GM19397 (cell line): Measurements from ENCODE around the gene MBOAT2.
A peak's percentile ranks its signal among the peaks of the same experiment; 100 is the strongest.

Source experiments
- ATAC-seq: cut with Tn5 transposase; IDR thresholded peaks from one replicate; pipeline ENCODE4 v1.9.1; 2021; ENCODE audit warnings: mild to moderate bottlenecking, moderate library complexity; ENCODE audit not compliant: unreplicated experiment

The MBOAT2 gene

DNA sequence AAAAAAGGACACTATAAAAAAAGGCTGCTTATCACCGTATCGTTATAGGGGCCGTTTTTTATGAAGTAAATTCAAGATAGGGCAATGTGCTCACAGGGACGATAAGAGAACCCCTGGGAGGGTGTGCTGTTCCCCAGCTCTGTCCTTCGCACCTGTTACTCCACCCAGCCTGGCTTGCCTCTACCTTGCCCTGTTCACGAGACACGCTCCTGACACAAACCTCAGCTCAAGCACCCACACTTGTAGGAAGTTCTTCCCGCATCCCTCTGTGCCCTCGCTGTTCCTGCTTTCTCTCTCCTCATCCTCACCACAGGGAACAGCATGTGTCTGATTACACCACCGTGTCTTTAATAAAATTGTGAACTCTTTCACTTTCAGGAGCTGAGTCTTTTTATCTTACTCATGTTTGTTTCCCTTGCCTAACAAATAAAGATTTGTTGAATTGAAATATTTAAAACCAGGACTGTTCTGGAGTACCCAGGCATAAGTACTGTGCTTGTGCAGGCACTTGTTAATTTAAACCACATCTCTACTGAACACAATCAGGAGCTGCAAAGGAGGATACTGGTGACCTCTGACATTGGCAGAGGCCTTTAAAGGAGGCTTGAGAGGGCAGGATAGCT lies 140.0 kb downstream of the MBOAT2 start:
- ATAC-seq: no peak

DNA sequence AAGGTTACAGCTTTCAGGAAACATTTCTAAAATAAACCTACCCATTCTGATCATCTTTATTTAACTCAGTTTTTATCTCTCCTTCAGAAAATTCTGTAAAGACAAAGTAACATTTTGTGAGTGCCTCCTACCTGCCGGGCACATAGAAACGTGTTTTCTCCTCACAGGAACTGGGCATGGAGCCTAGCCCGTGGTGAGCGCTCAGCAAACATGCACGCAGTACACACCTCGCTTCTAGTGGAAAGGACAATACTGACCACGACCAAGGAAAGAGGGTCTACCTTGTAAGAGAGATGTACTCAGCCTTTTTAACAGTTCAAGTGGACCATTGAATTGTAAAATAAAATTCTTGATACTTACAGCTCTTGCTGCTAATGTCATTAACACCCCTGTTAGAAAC lies 141.3 kb downstream of the MBOAT2 start:
- ATAC-seq: no peak

DNA sequence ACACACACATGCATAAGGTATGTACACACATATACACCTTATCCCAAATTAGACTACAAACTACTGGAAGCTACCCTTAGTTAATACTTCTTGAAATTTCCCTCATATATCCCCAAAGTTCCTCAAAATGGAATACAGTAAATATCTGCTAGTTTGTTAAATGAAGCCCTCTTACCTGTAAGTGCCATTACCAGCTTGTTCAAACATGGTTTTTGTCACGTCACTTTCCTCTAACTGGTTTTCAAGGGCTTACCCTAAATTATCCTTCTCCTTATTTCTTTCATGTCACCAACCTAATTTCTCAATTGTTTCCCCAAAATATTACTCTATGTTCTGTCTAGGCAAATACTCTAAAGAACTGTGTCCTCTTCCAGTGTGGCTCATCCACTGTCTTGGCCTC lies 141.7 kb downstream of the MBOAT2 start:
- ATAC-seq: no peak

DNA sequence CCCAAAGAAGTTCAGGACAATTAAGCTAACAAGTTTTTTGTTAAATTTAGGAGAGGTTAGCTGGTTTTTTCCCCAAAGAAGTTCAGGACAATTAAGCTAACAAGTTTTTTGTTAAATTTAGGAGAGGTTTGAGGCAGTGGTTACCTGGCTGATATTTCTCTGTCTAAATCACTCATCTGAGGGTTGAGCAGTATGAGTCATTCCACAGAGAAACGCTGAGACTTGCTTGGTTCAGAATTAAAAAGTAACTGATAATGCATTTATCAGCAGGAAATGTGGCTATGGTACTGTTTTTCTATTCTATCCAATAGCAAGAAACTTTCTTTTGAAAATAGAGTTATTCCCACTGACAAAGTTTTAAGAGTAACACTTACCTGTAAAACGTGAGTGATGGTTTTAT lies 143.2 kb downstream of the MBOAT2 start:
- no peak for ATAC-seq

DNA sequence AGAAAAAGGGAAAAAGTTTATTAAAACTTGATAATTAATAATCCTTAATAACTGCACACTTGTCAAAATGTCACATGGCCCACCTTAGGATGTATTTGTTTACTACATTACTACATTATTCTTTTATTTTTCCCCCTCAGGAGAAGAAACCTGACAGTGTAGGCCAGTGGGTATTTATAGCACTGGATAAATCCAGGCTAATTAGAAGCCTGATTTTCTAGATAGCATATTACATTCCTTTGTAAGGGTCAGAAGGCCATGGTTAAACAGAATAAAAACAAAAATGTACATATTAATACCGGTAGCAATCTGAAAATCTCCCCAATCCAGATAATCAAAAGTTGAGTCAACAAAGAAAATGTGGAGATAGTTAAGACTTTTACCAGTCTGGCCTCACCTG lies 144.6 kb downstream of the MBOAT2 start:
- no peak for ATAC-seq

DNA sequence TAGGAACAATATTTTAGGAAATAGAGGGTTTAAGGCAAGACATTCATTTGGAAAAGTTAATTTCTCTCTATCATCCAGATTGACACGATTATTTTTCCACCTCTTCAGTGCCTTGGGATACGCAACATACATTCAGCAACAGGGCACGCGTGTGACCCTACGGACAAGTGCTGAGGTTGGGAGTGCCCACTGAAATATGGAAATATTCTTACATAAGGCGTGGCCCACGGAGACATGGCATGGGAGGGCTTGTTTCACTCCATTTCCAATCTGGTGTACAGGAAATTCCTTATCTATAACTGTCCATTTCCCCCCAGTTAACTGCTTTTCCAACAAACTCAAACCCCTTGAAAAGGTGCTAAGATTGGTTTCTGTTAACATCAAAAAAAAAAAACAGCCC lies 145.2 kb downstream of the MBOAT2 start:
- ATAC-seq: no peak

DNA sequence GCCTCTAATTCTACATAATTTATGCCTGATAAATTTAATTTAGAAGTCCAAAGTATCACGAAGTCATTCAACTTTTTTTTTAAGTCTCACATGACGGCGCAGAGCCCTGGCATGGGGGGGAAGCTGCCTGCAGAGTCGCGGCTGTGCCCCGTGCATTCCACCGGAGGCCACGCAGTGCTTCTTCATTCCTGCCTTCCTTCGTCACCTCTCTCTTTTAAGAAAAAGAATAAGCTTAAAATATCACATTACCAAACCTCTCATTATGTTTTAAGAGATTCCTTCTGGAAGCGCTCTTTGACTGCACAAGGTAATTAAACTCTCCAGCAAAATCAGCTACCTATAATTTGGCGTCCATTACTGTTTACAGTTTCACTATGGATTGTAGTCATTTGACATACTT lies 145.8 kb downstream of the MBOAT2 start:
- no peak for ATAC-seq

DNA sequence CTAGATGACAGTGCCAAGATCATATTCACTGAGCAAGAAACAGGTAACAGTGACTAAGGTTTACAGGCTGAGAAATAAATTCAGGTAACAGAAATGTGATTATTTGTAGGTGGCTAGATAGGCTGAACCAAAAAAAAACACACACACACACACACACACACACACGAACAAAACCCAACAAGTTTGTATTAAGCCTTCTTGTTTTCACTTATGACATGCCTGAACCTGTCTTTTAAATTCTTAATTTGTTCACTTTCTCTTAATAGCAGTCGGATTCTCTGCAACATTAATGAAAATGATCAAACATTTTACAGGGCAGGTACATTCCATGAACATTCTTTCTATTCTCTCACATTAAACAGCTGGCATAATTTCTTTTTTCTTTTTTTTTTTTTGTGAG lies 147.3 kb downstream of the MBOAT2 start:
- ATAC-seq: no peak

DNA sequence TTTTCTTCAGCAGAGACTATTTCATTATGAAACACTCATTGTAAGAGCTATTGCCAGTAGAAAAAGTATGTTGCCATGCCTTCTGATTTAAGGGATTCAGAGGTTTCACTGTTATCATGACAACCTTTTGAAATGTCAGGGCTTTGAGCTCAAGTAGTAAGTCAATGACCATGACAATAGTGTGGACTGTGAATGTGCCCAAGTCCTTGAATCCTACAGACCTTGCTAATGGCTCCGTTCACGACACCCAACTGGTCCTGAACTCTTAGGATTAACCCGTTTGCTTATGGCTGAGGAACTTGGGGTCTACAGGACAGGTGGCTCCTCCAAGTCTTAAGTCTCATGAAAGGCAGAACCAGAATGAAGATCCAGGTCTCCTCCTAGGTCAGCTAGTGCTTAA lies 148.5 kb downstream of the MBOAT2 start:
- no peak for ATAC-seq

DNA sequence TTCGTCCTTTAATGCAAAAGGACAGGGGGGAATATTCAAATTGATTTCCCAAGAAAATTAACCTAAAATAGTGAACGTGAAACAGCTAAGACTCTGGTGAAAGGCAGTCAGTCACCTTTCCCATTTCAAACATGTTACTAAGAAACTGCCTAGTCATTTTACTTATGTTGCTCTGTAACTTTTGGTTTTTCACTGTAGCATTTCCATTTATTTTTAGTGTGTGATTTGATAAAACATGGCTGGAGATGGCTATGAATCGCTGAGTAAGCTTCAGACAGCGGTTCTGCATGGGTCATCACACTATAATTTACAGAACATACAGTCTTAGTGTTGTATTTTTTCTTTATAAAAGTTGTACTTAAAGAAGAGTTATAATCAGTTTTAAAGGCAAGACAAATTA lies 150.1 kb downstream of the MBOAT2 start:
- ATAC-seq: no peak

DNA sequence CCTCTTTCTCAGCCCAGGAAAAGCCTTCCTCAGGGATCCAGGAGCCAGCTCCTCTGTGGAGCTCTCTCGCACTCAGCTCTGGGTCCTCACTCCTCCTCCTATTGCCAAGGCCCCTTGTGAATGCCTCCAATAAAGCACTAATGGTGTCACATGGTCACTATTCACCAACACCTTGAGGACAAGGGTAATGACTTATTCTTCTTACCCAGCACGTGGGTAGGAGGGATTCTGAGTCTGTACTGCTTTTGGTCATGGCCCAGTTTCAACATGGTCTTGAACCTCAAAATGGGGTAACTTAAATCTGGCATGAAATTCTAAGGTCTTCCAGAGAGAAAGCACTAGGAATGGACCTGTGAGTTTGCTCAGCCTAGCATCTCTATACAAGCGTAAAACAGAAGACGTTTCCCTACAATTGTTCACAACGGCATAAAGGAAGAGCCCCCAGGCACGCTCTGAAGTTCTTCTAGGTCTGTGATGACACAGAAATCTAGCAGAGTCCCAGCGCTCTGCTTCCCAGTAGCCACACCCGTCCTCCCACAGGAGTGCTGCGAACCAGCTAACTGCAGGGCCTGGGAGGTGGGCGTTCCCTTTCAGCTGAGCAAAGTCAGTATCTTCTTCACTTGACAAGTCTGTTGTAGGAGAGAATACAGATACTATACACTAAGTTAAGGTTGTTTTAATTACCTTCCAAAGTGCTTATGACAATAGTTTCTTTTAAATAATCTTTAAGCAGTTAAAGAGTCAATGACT lies 151.5 kb downstream of the MBOAT2 start:
- no peak for ATAC-seq

DNA sequence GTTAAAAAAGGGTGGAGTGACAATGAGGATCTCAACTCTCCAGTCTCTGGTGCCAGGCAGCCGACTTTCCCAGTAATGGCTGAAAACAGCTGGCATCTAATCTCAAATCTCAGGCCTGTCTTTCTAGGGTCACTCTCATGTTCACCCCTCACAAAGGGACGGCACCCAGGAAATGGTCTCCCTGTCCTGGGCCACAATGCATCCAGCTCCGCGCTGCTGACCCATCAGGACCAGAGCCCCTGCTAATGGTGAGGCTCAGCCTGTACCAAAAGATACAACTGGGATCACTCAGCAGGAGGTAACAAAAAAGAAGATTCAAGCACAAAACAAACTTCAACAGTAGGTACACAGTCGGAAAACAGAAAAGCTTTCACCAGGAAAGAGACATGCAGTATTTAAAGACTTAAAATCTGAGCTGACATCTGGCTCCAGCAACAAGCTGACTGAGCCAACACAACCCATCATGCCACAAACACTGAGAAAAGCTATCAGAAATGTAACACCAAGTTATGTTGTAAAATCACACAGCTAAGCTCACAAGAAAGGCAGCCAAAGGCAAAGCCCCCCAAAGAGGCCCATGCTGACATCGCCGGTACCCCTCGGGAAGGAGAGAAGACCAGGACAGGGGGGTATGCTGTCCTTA lies 152.5 kb downstream of the MBOAT2 start:
- no peak for ATAC-seq

DNA sequence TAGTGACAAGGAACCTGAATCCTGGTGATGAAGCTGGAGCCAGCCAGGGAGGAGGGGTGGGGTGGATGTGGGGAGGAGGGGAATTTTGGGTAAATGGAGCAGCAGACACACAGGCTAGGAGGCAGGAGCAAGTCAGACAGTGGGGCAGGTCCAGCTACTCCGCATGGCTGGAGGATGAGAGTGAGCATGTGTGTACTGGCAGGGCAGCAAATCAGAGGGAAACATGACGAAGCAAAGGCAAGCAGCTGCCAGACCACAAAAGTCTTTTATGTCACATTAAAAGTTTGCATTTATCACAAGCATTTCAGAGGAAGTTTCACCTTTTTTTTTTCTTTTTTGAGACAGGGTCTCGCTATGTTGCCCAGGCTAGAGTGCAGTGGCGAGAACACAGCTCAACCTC lies 154.2 kb downstream of the MBOAT2 start:
- ATAC-seq: no peak

DNA sequence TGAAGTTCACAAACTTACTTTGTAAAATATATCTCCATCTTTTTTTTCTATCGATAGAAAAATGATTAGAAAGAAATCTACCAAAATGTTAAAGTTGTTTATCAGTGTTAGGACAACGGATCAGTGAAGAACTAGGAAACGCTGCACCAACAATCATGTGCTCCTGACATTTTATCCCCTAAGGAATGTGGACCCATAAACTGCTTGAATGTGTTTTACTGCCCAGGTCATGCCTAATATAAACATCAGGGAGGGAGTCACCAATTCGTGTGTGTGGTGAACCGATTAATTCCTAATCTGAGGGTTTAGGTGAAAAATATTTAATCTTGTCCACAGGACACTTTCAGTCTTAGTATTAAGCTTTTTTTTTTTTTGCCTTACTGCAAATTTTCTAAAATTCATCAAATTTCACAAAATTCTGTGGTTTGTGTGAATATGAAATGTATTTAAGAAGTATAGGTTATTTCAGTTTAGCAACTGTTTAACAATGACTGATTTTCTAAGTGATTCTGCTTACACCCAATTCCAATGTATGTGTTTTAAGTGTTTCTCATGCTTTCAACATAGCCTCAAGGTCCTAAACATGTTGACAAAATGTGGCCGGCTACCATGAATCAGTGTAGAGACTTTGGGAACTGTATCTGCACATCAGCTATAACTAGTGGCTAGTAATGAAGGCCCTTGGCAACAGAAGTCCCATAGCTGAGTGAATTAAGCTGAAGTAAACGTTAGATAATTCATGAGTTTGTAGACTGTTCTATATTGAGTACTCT lies 155.0 kb downstream of the MBOAT2 start:
- no peak for ATAC-seq

DNA sequence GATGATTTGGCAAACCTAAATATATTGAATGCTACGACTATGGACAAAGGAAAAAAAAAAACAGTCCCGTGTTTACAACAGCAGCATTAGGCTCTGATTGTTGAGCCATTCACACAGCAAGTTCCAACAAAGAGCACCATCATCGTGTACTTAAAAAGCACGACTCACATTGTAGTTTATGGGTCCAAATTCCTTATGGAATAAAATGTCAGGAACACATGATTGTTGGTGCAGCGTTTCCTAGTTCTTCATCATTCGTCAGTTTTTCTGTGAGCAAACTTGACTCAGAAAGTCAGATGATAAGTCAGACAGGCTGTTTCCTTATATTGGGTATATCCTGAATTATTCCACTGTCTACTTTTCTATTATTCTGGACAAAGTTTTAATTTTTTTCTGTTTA lies 156.1 kb downstream of the MBOAT2 start:
- no peak for ATAC-seq

DNA sequence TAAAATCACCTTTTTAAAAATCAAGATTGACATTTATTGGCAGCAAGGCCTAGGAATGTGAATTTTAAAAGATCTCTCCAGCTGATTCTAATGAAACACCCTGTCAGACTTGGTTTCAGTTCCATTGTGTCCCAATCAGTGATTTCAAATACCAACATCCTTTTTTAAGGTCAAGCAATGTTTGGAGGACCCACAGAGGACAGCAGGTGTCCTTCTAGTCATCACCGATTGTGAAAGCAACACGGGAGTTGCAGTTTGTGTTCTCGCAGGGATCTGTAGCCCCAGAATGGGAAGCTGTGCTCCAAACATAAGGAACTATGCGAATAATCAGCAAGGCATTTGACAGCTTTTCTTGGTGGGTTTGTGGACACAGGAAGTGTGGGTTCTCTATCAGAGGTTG lies 161.6 kb downstream of the MBOAT2 start:
- ATAC-seq: no peak

DNA sequence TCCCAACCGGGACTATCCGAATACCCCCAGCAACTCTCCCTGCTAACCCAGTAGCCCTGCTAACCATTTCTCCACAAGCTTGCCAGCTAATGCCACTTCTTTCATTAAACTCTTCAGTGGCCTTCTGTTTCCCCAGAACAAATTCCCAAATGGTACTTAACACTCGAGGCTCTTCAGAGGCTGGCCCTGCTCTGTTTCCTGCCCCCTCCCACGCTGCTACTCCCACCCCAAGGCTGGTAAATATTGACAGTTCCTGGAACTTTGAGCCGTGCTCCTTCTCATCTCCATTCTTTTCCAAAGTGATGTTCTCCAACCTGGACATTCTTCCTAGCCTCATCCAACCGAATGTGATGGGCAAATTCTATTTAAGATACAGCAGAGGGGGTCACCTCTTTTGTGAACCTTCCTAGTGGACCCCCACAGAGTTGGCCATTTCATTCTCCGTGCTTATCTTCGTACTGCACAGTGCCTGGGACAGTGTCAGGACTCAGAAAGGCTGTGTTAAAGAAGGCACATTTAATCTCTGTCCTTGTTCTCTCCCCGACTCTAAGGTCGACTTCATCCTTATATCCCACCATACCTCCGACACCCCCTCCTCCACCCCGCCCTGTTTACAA lies 162.9 kb downstream of the MBOAT2 start:
- no peak for ATAC-seq

DNA sequence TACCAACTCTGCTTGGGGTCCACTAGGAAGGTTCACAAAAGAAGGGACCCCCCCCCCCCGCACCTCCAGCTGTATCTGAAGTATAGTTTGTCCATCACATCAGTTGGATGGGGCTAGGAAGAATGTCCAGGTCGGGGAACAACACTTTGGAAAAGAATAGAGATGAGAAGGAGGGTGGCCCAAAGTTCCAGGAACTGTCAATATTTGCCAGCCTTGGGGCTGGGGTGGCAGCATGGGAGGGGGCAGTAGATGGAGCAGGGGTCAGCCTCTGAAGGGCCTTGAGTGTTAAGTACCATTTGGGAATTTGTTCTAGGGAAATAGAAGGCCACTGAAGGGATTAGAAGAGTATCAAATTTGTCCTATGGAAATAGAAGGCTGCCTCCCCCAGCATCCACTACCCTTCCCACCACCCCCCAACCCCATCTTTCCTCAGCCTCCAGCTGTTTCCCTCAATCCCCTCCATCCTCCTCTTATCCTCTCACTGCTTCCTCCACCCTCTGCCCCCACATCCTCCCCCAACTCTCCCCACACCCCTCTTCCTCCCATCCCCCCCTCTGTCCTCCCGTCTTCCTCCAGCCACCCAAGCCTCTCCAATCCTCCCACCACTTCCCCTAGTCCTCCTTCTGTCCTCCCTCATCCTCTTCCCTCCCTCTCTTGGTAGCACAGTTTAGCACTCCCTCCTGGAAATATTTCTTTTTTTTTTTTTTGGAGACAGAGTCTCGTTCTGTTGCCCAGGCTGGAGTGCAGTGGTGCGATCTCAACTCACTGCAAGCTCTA lies 164.1 kb downstream of the MBOAT2 start:
- no peak for ATAC-seq

DNA sequence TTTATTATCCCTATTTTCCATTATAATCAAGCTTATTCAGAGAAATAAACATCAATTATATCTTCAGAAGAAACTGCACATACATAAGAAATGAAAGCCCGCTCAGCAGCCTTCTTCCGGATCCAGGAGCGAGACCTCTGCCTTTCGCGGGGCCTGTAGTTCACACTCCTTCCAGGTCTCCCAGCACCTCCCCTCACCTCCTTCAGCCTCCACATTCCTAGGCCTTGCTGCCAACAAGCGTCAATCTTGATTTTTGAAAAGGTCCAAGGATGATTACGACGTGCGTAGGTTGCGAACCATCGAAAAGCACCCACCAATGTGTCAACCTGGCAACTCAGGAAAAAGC lies 165.7 kb downstream of the MBOAT2 start:
- no peak for ATAC-seq

DNA sequence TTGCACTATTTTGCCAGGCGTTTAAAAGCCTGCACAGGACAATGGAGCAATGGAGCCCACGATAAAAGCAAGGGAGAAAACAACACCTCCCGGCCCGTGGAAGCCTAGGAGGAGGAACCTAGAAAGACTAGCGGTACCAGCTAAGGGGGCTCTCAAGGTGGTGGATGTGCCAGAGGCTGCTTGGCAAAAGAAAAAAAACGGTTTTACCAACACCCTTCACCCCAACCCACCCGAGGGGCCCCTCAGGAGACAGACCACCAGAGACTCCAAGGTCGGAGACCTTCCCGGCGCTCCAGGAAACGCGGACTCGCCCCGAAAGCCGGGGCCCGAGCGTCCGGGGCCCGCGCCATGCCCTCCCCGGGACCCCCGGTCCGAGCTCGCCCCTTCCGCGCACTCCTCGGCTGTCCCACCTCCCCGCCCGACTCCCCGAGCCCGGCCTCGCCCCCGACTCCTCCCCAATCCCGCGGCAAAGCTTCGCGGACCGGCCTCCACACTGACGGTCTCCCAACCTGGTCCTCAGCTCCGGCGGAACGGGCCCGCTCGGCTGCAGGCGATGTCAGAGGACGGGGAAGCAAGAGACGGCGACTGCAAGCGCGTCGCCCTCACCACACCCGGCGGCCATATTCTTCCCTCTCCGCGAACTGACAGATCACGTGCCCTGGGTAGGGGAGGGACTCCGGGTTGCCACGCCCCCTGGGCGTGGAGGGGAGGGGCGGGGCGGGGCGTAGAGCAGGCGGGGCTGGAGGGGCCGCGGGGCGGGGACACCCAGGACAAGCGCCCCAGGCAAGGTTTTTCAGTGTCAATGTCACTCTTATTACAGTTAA lies 166.3 kb downstream of the MBOAT2 start, which contains the start of gene KIDINS220:
KIDINS220 (minus strand) TSS at position 643 of the 824 bp plus-strand sequence. CDS start 10,520 bp downstream, outside the sequence.
- ATAC-seq: peak; percentile 90
